Measurements from ENCODE around the gene THADA.

THADA gene

GRCh38 chr2:43541165-43541564, 54.7 kb downstream of the THADA start:
- H3K27ac ChIP-seq = no peak overlapping the region
- TF ChIP-seq, protein P1, sequence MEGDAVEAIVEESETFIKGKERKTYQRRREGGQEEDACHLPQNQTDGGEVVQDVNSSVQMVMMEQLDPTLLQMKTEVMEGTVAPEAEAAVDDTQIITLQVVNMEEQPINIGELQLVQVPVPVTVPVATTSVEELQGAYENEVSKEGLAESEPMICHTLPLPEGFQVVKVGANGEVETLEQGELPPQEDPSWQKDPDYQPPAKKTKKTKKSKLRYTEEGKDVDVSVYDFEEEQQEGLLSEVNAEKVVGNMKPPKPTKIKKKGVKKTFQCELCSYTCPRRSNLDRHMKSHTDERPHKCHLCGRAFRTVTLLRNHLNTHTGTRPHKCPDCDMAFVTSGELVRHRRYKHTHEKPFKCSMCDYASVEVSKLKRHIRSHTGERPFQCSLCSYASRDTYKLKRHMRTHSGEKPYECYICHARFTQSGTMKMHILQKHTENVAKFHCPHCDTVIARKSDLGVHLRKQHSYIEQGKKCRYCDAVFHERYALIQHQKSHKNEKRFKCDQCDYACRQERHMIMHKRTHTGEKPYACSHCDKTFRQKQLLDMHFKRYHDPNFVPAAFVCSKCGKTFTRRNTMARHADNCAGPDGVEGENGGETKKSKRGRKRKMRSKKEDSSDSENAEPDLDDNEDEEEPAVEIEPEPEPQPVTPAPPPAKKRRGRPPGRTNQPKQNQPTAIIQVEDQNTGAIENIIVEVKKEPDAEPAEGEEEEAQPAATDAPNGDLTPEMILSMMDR (IDR thresholded peaks at IDR 0.05; ENCODE audit: low read depth, low read length) = no peak

DNA sequence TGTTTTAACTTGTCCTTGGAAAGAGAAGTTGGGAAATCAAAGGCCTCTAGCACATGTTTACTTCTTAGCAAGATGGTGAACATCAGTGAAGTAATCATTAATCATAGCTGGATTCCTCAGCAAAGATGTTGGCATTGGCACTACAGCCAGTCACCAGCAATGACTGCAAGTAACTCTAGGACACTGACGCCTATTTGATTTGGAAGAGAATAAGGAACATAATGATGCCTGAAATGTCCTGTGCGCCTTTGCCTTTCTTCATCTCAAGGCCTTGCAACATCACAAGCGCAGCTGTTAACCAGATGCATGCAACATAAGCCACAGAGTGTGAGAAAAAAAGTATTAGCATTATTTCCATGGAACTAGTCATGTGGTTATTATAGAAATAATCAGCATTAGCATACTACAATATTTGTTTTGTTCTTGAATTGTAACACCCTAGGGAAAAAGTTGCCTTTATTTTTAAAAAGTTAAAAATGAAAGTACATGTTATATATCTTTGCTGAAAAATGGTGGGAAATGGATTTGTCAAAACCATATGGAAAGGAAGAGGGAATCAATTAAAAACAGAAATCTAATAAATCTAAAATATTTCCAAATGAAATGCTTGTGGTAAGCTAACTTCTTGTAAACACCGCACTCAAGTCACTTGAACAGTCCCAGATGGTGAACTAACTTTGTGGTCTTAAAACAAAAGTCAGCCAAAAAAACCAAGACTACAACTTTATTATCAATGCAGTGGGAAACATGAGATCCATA, 55.6 kb downstream of the THADA start:
- Histone ChIP-seq H3K27me3 (ENCODE audit: insufficient read depth, low read depth, severe bottlenecking) (no peaks in the 10 kb centered on the region), H3K9me3 (ENCODE audit: severe bottlenecking) (no peaks in the 10 kb centered on the region), H3K36me3 (peaks cover 7% of the 10 kb centered on the region), H3K4me3 (ENCODE audit: low read depth, low read length) (no peak overlapping the region), H3K27ac (no peak overlapping the region)
- DNase-seq = no peak
- TF ChIP-seq, protein P1 (IDR thresholded peaks at IDR 0.05; ENCODE audit: low read depth, low read length) = no peak

More at GRCh38 chr2:43541165-43541564, 54.7 kb downstream of the THADA start:
- Histone ChIP-seq H3K27me3 (ENCODE audit: insufficient read depth, low read depth, severe bottlenecking) (no peaks in the 10 kb centered on the region), H3K9me3 (ENCODE audit: severe bottlenecking) (no peaks in the 10 kb centered on the region), H3K36me3 (peaks cover 7% of the 10 kb centered on the region), H3K4me3 (ENCODE audit: low read depth, low read length) (no peak overlapping the region)
- no peak for DNase-seq

DNA sequence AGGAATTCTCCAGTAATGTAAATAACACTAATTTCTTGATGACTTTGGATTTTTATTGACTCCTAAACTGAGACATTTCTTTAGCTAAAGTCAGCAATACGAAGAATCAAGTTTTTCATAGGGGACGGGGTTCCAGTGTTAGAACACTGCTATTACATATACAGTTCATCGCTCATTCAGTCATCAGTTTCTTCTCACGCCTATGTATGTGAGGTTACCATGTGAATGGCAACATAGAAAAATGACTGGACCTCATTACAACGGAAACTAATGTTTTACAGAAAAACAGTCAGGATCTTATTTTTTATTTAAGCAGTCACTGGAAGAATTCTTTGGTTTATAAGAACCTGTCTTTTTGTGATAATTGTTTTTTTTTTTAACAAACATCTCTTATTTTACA, 56.4 kb downstream of the THADA start:
- no peak for DNase-seq
- Histone ChIP-seq H3K36me3 (peaks cover 7% of the 10 kb centered on the region), H3K27me3 (ENCODE audit: insufficient read depth, low read depth, severe bottlenecking) (no peaks in the 10 kb centered on the region), H3K9me3 (ENCODE audit: severe bottlenecking) (no peaks in the 10 kb centered on the region), H3K4me3 (ENCODE audit: low read depth, low read length) (no peak overlapping the region), H3K27ac (no peak overlapping the region)
- TF ChIP-seq, protein P1 (IDR thresholded peaks at IDR 0.05; ENCODE audit: low read depth, low read length) = no peak

DNA sequence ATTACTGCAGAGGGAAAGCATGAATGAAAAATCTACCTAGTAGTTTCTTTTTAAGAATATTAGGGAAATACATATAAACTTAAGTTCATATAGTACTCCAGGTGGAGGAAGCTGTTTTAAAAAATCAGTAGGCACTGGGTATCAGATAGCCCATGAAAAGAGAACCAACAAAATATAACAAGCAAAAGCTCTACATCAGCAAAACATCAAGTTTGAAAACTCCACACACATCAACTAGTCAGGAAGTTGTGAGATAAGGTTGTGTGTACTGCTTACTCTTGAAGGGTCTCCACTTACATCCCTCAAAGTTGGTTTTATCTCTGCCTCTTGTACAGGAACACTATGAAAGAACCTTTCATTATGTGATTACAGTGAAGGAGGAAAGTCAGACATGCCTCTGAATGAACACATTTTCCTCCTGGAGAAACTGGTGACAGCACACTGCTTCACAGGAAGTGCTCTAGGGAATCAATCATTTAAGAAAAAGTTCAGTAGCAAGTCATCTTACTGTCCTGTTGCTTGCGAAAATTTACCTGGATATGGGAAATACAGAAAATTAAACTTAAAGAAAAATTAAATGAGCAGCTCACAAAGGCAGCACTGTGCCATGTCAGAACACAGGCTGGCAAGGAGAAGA, 57.7 kb downstream of the THADA start:
- DNase-seq = no peak
- TF ChIP-seq, protein P1 (IDR thresholded peaks at IDR 0.05; ENCODE audit: low read depth, low read length) = no peak
- H3K27ac ChIP-seq = no peak overlapping the region
- no peaks in the 10 kb centered on the region for H3K9me3 ChIP-seq (ENCODE audit: severe bottlenecking)
- H3K27me3 ChIP-seq (ENCODE audit: insufficient read depth, low read depth, severe bottlenecking) = no peaks in the 10 kb centered on the region
- H3K4me3 ChIP-seq (ENCODE audit: low read depth, low read length) = no peak overlapping the region
- H3K36me3 ChIP-seq = peaks cover 7% of the 10 kb centered on the region

DNA sequence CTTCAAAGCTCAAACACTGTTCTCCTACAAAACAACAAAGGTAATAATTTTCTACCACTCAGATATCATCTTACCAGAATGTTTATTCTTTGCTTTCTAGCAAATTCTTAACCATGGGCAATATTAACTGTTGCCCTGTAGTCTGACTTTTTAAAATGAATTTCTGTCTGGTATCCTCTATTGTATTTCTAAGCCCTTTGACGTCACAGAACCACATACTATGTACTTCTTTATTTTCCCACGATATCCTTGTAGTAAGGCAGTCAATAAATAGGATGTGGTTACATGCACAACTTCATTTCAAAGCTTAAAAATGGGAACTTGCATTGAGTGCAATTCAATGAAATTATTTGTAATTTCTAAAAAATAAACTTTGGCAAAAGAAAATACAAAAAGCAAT, 58.7 kb downstream of the THADA start:
- no peak for DNase-seq
- no peaks in the 10 kb centered on the region for H3K9me3 ChIP-seq (ENCODE audit: severe bottlenecking)
- no peak overlapping the region for H3K4me3 ChIP-seq (ENCODE audit: low read depth, low read length)
- H3K27ac ChIP-seq = no peak overlapping the region
- peaks cover 7% of the 10 kb centered on the region for H3K36me3 ChIP-seq
- no peaks in the 10 kb centered on the region for H3K27me3 ChIP-seq (ENCODE audit: insufficient read depth, low read depth, severe bottlenecking)
- TF ChIP-seq, protein P1 (IDR thresholded peaks at IDR 0.05; ENCODE audit: low read depth, low read length) = no peak

Measured in WERI-Rb-1 (cell line).